ENCODE measurements around the gene MT1G. TPM values are rescaled to one million over a fixed set of nuclear protein-coding genes. Genes with fewer than 3 reads are reported as not detected.

The MT1G gene
- polyA plus RNA-seq, 1 of the 3 experiments (the other 2 are of a cell fraction), result 1.2 TPM

- H3K27me3 ChIP-seq (ENCODE audit: insufficient read depth), result 0 out of 2 replicates have a peak, but pooled peaks cover 19% of the 10 kb centered on the region
- ChIA-PET CTCF (interaction anchor here (0.9 to 1.3 kb wide), 3 partner anchors 10 to 41 kb away, joined by 3 to 4 read pairs (median 3); no protein-coding TSS in a partner anchor), POLR2A (no interaction called here)
Observed at GRCh38 chr16:56643833-56644232, 24.0 kb downstream of the MT1G start.

GRCh38 chr16:56643080-56643778 is 24.6 kb downstream of the MT1G start:
- Histone ChIP-seq H3K9me3 (no peaks in the 10 kb centered on the region), H3K4me3 (ENCODE audit: low read depth in 2 of 2, low read length in 1 of 2) (no peak overlapping the region), H3K36me3 (replicated peaks in 1 of 2; ENCODE audit: control insufficient read depth in 1 of 2, insufficient read depth in 2 of 2, low read length in 1 of 2) (no peaks in the 10 kb centered on the region), H4K20me1 (ENCODE audit: insufficient read depth) (no peaks in the 10 kb centered on the region), H3K4me2 (no peak overlapping the region), H3F3A (replicated peaks; ENCODE audit: insufficient read depth) (no peaks in the 10 kb centered on the region), H2AFZ (ENCODE audit: low read depth) (no peak overlapping the region), H3K79me2 (ENCODE audit: insufficient read depth) (no peaks in the 10 kb centered on the region), H3K4me1 (ENCODE audit: control insufficient read depth in 1 of 2, insufficient read depth in 2 of 2, low read depth in 1 of 2, low read length in 1 of 2) (no peaks in the 10 kb centered on the region; a peak in 1 of 4 replicates), H3K9me2 (no peaks in the 10 kb centered on the region), H3K9ac (no peak overlapping the region), H3K27ac (ENCODE audit: low read depth in 2 of 2, low read length in 1 of 2) (no peak overlapping the region), H3K27me3 (ENCODE audit: insufficient read depth) (0 out of 2 replicates have a peak, but pooled peaks cover 19% of the 10 kb centered on the region)
- TF ChIP-seq ZBTB33 (IDR thresholded peaks at IDR 0.05; ENCODE audit: borderline replicate concordance, low read depth) (no peak), ELF1 (IDR thresholded peaks at IDR 0.05) (no peak), EP300 (IDR thresholded peaks at IDR 0.05; ENCODE audit: borderline replicate concordance in 1 of 2, low read depth in 1 of 2, low read length in 1 of 2) (no peak), EZH2phosphoT487 (IDR thresholded peaks at IDR 0.05; ENCODE audit: borderline replicate concordance, low read depth) (no peak)
- no peak for DNase-seq
- CTCF ChIA-PET, result interaction anchor here (0.9 to 1.2 kb wide), 2 partner anchors 10 to 41 kb away, joined by 3 read pairs; no protein-coding TSS in a partner anchor
- WGBS (ENCODE audit: low lambda C conversion rate), result 48% methylated on average over 23 of the region's 42 CpGs
- POLR2A ChIA-PET, result no interaction called here

More at GRCh38 chr16:56643833-56644232, 24.0 kb downstream of the MT1G start:
- Histone ChIP-seq H4K20me1 (ENCODE audit: insufficient read depth) (no peaks in the 10 kb centered on the region), H3K4me2 (no peak overlapping the region), H3K4me1 (ENCODE audit: control insufficient read depth in 1 of 2, insufficient read depth in 2 of 2, low read depth in 1 of 2, low read length in 1 of 2) (no peaks in the 10 kb centered on the region; a peak in 1 of 4 replicates), H3K9me3 (no peaks in the 10 kb centered on the region), H3K36me3 (replicated peaks in 1 of 2; ENCODE audit: control insufficient read depth in 1 of 2, insufficient read depth in 2 of 2, low read length in 1 of 2) (no peaks in the 10 kb centered on the region), H3K9me2 (no peaks in the 10 kb centered on the region), H3K4me3 (ENCODE audit: low read depth in 2 of 2, low read length in 1 of 2) (no peak overlapping the region), H3K9ac (no peak overlapping the region), H3K27ac (ENCODE audit: low read depth in 2 of 2, low read length in 1 of 2) (no peak overlapping the region), H3F3A (replicated peaks; ENCODE audit: insufficient read depth) (no peaks in the 10 kb centered on the region), H2AFZ (ENCODE audit: low read depth) (no peak overlapping the region), H3K79me2 (ENCODE audit: insufficient read depth) (no peaks in the 10 kb centered on the region)
- 74% methylated on average over 5 of the region's 5 CpGs for WGBS (ENCODE audit: low lambda C conversion rate)
- TF ChIP-seq REST (IDR thresholded peaks at IDR 0.05; ENCODE audit: low read depth, low read length) (peak; percentile 79; the same call in 1 of the 2 replicates), MXI1 (IDR thresholded peaks at IDR 0.05; ENCODE audit: low read depth, low read length) (no peak), RAD21 (IDR thresholded peaks at IDR 0.05; ENCODE audit: low read length) (no peak), FOSL2 (IDR thresholded peaks at IDR 0.05; ENCODE audit: borderline replicate concordance, low read depth) (no peak), POLR2AphosphoS5 (IDR thresholded peaks at IDR 0.05; ENCODE audit: low read depth, low read length) (no peak)
- no peak for DNase-seq

Measured in SK-N-SH (cell line).